ENCODE results near the gene ANXA6.

The ANXA6 gene

GRCh38 chr5:151140686-151141459, 16.7 kb downstream of the ANXA6 start:
- no peaks in the 10 kb centered on the region for H3K27me3 ChIP-seq (ENCODE audit: insufficient read depth, low read length, poor library complexity)
- H3K27ac ChIP-seq (ENCODE audit: low read length), result no peak overlapping the region; the same call in 1 of the 2 replicates
- no peak overlapping the region for H3K4me2 ChIP-seq (ENCODE audit: insufficient read depth, low read length)
- no peaks in the 10 kb centered on the region for H3K9me3 ChIP-seq (ENCODE audit: insufficient read depth, low read length, severe bottlenecking)
- H2AFZ ChIP-seq (ENCODE audit: low read depth, low read length), result no peak overlapping the region
- H3K4me1 ChIP-seq (ENCODE audit: insufficient read depth, low read length), result no peaks in the 10 kb centered on the region
- peaks cover 39% of the 10 kb centered on the region for H3K79me2 ChIP-seq (ENCODE audit: insufficient read depth, low read length)
- TF ChIP-seq CTCF (IDR thresholded peaks at IDR 0.05; ENCODE audit: borderline replicate concordance, extremely low read depth, low read length, poor library complexity, severe bottlenecking), result no peak
- peaks cover 47% of the 10 kb centered on the region for H4K20me1 ChIP-seq (ENCODE audit: insufficient read depth, low read length)
- no peak overlapping the region for H3K4me3 ChIP-seq (ENCODE audit: low read depth in 1 of 2, low read length in 2 of 2)
- ATAC-seq (ENCODE audit: insufficient read depth, low read depth), result no peak
- H3K36me3 ChIP-seq (ENCODE audit: insufficient read depth, low read length), result peaks cover 94% of the 10 kb centered on the region
- no peak overlapping the region for H3K9ac ChIP-seq (ENCODE audit: low read depth, low read length)
- no peak for DNase-seq

GRCh38 chr5:151139646-151140045, 17.9 kb downstream of the ANXA6 start:
- Histone ChIP-seq H3K4me2 (ENCODE audit: insufficient read depth, low read length) (no peak overlapping the region), H3K9me3 (ENCODE audit: insufficient read depth, low read length, severe bottlenecking) (no peaks in the 10 kb centered on the region), H3K27me3 (ENCODE audit: insufficient read depth, low read length, poor library complexity) (no peaks in the 10 kb centered on the region), H3K36me3 (ENCODE audit: insufficient read depth, low read length) (peaks cover 94% of the 10 kb centered on the region), H3K4me1 (ENCODE audit: insufficient read depth, low read length) (no peaks in the 10 kb centered on the region), H3K4me3 (ENCODE audit: low read depth in 1 of 2, low read length in 2 of 2) (no peak overlapping the region), H3K79me2 (ENCODE audit: insufficient read depth, low read length) (peaks cover 27% of the 10 kb centered on the region), H2AFZ (ENCODE audit: low read depth, low read length) (no peak overlapping the region), H3K9ac (ENCODE audit: low read depth, low read length) (no peak overlapping the region), H4K20me1 (ENCODE audit: insufficient read depth, low read length) (peaks cover 37% of the 10 kb centered on the region), H3K27ac (ENCODE audit: low read length) (no peak overlapping the region)
- ATAC-seq (ENCODE audit: insufficient read depth, low read depth) (no peak), DNase-seq (no peak)
- no peak for TF ChIP-seq CTCF (IDR thresholded peaks at IDR 0.05; ENCODE audit: borderline replicate concordance, extremely low read depth, low read length, poor library complexity, severe bottlenecking)
- no peak for TF ChIP-seq EZH2 (IDR thresholded peaks at IDR 0.05; ENCODE audit: borderline replicate concordance, low read depth, low read length, severe bottlenecking)

GRCh38 chr5:151139015-151139414, 18.6 kb downstream of the ANXA6 start:
- Histone ChIP-seq H3K79me2 (ENCODE audit: insufficient read depth, low read length) (peaks cover 21% of the 10 kb centered on the region), H3K9ac (ENCODE audit: low read depth, low read length) (no peak overlapping the region), H3K4me1 (ENCODE audit: insufficient read depth, low read length) (no peaks in the 10 kb centered on the region), H3K27ac (ENCODE audit: low read length) (no peak overlapping the region), H3K4me3 (ENCODE audit: low read depth in 1 of 2, low read length in 2 of 2) (no peak overlapping the region), H3K36me3 (ENCODE audit: insufficient read depth, low read length) (peaks cover 94% of the 10 kb centered on the region), H3K27me3 (ENCODE audit: insufficient read depth, low read length, poor library complexity) (no peaks in the 10 kb centered on the region), H3K4me2 (ENCODE audit: insufficient read depth, low read length) (no peak overlapping the region), H2AFZ (ENCODE audit: low read depth, low read length) (no peak overlapping the region), H4K20me1 (ENCODE audit: insufficient read depth, low read length) (peaks cover 36% of the 10 kb centered on the region), H3K9me3 (ENCODE audit: insufficient read depth, low read length, severe bottlenecking) (no peaks in the 10 kb centered on the region)
- ATAC-seq (ENCODE audit: insufficient read depth, low read depth) (no peak), DNase-seq (no peak)
- TF ChIP-seq EZH2 (IDR thresholded peaks at IDR 0.05; ENCODE audit: borderline replicate concordance, low read depth, low read length, severe bottlenecking) (no peak), CTCF (IDR thresholded peaks at IDR 0.05; ENCODE audit: borderline replicate concordance, extremely low read depth, low read length, poor library complexity, severe bottlenecking) (no peak)
